GM12891 (cell line): ENCODE data around the gene TENT5C.

ENCODE experiments used
- DNase-seq: peaks from one replicate; pipeline ENCODE4 v3.0.0; 2011; ENCODE audit warnings: low spot score; ENCODE audit not compliant: insufficient read length
- FAIRE-seq: peaks from 2 replicates; lab custom pipeline; 2011; peaks lifted over from hg19 to GRCh38; lab: Jason Lieb, UNC
- PAX5 ChIP-seq: IDR thresholded peaks from 2 replicates; pipeline ENCODE4 v1.6.1; 2011; ENCODE audit warnings: low read length, moderate library complexity, mild to moderate bottlenecking; ENCODE audit not compliant: insufficient read depth, severe bottlenecking
- POLR2A ChIP-seq: IDR thresholded peaks from 2 replicates; pipeline ENCODE4 v1.6.1; 2011; ENCODE audit warnings: low read depth, low read length, control low read depth
- POLR2AphosphoS5 ChIP-seq: IDR thresholded peaks from 2 replicates; pipeline ENCODE4 v1.6.1; 2011; ENCODE audit warnings: low read depth, low read length, control low read depth
- POU2F2 ChIP-seq: IDR thresholded peaks from 2 replicates; pipeline ENCODE4 v1.6.1; 2011; ENCODE audit warnings: low read depth, mild to moderate bottlenecking, control low read depth, low read length, moderate library complexity
- SPI1 ChIP-seq: IDR thresholded peaks from 2 replicates; pipeline ENCODE4 v1.6.1; 2011; ENCODE audit warnings: low read depth, low read length, control low read depth
- TAF1 ChIP-seq: IDR thresholded peaks from 2 replicates; pipeline ENCODE4 v1.6.1; 2011; ENCODE audit warnings: low read depth, low read length, control low read depth

TENT5C gene

DNA sequence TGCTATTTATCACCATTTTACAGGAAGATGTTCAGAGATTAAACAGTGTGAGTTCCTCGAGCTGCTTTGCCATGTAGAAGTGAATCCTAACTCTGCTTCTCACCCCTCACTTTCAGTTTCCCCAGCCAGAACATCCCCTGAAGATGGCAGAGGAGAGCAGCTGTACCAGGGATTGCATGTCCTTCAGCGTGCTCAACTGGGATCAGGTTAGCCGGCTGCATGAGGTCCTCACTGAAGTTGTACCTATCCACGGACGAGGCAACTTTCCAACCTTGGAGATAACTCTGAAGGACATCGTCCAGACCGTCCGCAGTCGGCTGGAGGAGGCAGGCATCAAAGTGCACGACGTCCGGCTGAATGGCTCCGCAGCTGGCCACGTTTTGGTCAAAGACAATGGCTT lies 16.9 kb downstream of the TENT5C start:
- DNase-seq (no peak), FAIRE-seq (no peak)
- TF ChIP-seq TAF1 (no peak), POU2F2 (no peak), PAX5 (no peak), SPI1 (no peak), POLR2AphosphoS5 (no peak), POLR2A (no peak)

GRCh38 chr1:117623141-117623540 lies 17.3 kb downstream of the TENT5C start:
- DNase-seq: no peak
- TF ChIP-seq POU2F2 (no peak), SPI1 (no peak), POLR2AphosphoS5 (no peak), POLR2A (no peak), PAX5 (no peak), TAF1 (no peak)
- FAIRE-seq: no peak

- no peak for TF ChIP-seq SPI1
- TF ChIP-seq POLR2A: no peak
- TF ChIP-seq TAF1: no peak
- TF ChIP-seq PAX5: no peak
- no peak for TF ChIP-seq POU2F2
- no peak for TF ChIP-seq POLR2AphosphoS5
- FAIRE-seq (no peak), DNase-seq (no peak)
Observed at GRCh38 chr1:117623698-117624097, 17.9 kb downstream of the TENT5C start.

- TF ChIP-seq POU2F2 (no peak), SPI1 (peak; percentile 43)
- no peak for FAIRE-seq
- DNase-seq: no peak
Observed at GRCh38 chr1:117627546-117628130, 21.8 kb downstream of the TENT5C start.

DNA sequence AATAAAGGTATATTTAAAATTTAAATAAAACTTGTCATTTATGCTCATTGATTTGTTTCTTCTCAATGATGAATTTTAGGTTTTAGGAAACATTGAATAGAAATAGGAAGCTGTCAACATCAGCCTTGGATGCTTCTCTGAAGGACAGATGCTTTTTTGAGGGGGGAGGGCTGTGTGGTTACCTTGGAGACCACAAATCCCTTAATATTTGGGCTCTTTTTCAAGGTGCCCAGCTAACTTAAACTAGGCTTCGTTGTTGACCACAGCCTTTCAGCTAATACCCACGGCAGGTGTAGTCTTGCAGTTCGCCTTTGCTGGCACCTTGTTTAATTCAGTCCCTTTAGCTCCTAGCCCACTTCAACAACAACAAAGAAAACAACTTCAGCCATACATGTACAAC lies 22.5 kb downstream of the TENT5C start:
- FAIRE-seq (peak; percentile 50), DNase-seq (no peak)
- TF ChIP-seq SPI1: no peak

GRCh38 chr1:117629625-117630422 lies 24.0 kb downstream of the TENT5C start:
- no peak for DNase-seq
- TF ChIP-seq POU2F2: no peak
- no peak for TF ChIP-seq TAF1
- TF ChIP-seq PAX5: no peak
- no peak for TF ChIP-seq POLR2A
- TF ChIP-seq POLR2AphosphoS5: no peak
- TF ChIP-seq SPI1: no peak
- FAIRE-seq: no peak

- DNase-seq (no peak), FAIRE-seq (no peak)
- no peak for TF ChIP-seq SPI1
- no peak for TF ChIP-seq TAF1
- TF ChIP-seq PAX5: no peak
- no peak for TF ChIP-seq POU2F2
- TF ChIP-seq POLR2A: no peak
Observed at GRCh38 chr1:117630423-117630998, 24.7 kb downstream of the TENT5C start.

DNA sequence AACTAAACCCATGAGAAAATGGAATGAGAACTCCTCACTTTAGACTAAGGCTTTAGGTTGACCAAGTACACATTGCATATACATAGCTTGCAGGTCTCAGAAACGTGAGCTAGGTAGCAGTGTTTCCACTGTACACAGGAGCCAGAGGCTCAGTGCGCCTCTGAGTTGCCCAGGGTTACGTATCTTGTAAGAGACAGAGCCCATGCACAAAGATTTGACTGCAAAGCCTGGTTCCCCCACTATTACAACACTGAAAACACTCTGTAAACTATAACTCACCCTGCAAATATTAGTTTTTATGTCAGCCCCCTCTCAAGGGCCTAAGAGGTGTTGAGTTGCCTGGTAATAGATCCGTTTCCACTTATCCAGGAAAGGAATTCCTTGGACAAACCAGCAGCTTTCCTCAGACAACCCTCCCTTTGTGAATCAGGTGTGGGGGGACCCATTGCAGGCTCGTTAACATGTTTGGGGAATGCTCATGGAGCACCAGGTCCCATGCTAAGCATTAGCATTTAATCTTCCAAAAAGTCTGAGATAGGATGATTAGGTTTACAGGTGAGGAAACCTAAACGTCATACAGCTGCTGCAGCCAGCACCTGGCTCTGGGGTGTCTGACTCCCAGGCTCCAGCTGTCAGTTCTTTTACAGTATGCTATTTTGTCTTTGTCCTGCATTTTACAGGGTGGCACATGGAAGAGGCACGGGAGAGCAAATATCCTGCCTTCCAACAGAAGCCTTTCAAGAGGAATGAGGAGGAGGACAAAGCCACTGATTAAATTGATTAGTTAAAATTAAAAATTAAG lies 25.7 kb downstream of the TENT5C start:
- DNase-seq: no peak
- TF ChIP-seq PAX5 (no peak), SPI1 (no peak), POU2F2 (no peak), POLR2AphosphoS5 (no peak), POLR2A (no peak), TAF1 (no peak)
- no peak for FAIRE-seq
